GM21360 (cell line): ENCODE data around the gene CAMTA2.

Source experiments
- ATAC-seq: cut with Tn5 transposase; IDR thresholded peaks from one replicate; pipeline ENCODE4 v1.9.1; 2021; ENCODE audit warnings: mild to moderate bottlenecking, moderate library complexity; ENCODE audit not compliant: unreplicated experiment

CAMTA2 gene

DNA sequence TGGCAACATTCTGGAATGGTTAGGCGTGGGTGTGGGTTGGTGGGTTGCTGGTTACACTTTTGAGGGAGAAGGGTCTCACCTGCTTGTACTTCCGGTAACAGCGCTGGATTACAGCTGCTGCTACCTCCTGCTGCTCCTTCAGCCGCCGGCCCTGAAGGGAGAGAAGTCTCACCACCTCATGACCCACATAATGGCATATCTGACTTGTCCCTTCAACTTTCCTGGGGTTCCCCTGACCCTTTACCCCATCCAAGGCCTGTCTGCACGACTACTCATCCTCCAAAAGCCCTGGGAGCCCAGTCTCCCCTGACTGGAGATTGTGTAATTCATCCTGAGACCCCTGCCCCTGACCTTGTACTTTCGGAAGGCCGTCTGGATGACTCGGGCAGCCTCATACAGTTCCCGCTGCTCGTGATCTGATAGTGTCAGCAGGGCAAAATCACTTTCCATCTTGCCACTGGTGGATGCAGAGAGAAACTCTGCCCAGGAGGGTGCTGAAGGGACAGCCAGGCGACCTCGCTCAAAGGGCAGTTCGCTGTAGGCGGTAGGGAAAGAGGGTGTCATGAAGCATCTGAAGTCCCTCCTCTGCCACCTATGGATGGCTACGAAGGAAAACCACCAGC, 17.8 kb downstream of the CAMTA2 start:
- ATAC-seq = no peak

GRCh38 chr17:4969047-4969550, 18.4 kb downstream of the CAMTA2 start:
- ATAC-seq = no peak

DNA sequence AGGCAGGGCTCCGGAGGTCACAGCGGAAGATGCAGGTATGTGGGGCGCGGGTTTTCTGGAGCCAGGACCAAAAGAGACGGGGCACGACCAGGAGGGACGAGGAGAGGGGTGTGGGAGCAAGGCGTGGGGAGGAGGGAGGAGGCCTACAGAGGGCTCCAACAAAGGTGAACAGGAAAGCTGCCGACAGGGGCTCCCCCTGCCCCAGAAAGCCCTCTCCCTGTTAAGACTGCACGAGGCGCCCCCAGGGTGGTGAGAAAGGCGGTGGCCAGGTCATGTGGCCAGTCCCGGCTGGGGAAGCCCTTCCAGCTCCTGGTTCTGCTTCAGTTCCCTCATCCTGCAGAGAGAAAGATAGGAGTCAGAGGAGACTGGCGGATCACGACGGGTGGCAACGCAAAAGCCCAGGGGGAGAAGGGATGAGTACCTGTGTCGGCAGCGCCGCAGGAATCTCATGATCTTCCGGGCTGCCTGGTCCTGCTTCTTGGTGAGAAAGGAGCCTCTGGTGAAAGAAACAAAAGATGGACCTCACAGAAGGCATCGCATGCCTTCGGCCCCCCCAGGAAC, 18.9 kb downstream of the CAMTA2 start:
- ATAC-seq = no peak

GRCh38 chr17:4967539-4968485, 19.7 kb downstream of the CAMTA2 start, which contains the start of gene SPAG7:
TSS of gene SPAG7 (minus strand) at chr17:4967817. CDS start at chr17:4967804, 13 bp downstream.
- ATAC-seq = peak; percentile 53

- ATAC-seq = peak; percentile 69
These were observed 20.5 kb downstream of the CAMTA2 start for GRCh38 chr17:4966844-4967538.

DNA sequence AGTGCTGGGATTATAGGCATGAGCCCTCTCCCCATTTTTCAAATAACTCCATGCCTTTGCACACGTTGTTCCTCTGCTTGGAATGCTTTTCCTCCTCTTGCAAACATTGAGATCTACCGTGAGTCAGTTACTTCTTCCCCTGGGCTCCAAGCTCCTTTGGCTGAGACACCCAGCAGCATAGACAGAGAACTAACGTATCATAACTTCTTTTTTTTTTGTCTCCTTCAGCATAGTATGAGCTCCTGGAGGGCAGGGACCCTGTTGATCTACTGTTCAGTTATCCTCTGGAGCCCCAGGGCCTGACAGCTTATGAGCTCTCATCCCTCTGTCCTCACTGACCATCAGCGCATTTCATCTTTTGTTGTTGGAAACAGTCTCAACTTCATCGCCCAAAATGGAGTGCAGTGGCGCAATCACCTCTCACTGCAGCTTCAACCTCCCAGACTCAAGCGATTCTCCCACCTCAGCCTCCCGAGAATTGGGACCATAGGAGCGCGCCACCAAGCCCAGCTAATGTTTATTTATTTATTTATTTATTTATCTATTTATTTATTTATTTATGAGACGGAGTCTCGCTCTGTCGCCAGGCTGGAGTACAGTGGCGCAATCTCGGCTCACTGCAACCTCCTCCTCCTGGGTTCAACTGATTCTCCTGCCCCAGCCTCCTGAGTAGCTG, 22.0 kb downstream of the CAMTA2 start:
- ATAC-seq = no peak

- no peak for ATAC-seq
These were observed 27.1 kb downstream of the CAMTA2 start for GRCh38 chr17:4960279-4960922.

- ATAC-seq = no peak
These were observed 28.1 kb downstream of the CAMTA2 start for GRCh38 chr17:4959261-4959965.

DNA sequence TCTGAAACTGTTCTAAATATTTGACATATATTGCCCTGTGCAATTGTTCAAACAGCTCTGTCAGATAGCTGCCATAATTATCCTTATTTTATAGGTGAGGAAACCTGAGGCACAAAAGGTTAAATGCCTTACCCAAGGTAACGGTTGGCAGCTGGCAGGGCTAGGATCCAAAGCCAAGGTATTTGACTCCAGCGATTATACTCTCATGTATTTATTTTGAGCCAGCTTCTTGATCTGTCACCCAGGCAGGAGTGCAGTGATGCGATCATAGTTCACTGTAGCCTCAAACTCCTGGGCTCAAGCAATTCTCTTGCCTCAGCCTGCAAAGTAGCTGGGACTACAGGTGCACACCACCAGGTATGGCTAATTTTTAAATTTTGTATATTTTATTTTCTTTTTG, 29.4 kb downstream of the CAMTA2 start:
- no peak for ATAC-seq

GRCh38 chr17:4956493-4957061, 30.9 kb downstream of the CAMTA2 start:
- ATAC-seq = no peak

- no peak for ATAC-seq
These were observed 32.4 kb downstream of the CAMTA2 start for GRCh38 chr17:4955091-4955490.

DNA sequence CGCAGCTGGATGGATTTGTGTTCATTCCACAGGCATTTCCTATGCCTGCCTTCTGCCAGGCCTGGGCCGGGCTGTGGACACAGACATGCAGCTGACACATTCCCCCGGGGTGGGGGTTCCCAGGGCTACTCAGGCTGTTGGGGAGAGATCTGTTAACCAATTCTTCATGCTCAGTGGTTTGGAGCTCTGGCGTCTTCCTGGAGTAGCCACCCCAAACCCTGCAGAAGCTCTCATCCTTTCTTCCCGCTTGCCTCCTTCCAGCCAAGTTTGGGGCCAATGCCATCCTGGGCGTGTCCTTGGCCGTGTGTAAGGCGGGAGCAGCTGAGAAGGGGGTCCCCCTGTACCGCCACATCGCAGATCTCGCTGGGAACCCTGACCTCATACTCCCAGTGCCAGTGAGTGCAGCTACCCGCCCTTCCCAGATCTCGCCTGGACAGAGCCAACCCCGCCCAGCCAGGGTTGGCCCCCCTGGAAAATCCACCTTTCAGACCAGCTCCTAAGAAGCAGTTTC, 34.0 kb downstream of the CAMTA2 start:
- no peak for ATAC-seq

- no peak for ATAC-seq
These were observed 36.0 kb downstream of the CAMTA2 start for GRCh38 chr17:4951486-4951885.

DNA sequence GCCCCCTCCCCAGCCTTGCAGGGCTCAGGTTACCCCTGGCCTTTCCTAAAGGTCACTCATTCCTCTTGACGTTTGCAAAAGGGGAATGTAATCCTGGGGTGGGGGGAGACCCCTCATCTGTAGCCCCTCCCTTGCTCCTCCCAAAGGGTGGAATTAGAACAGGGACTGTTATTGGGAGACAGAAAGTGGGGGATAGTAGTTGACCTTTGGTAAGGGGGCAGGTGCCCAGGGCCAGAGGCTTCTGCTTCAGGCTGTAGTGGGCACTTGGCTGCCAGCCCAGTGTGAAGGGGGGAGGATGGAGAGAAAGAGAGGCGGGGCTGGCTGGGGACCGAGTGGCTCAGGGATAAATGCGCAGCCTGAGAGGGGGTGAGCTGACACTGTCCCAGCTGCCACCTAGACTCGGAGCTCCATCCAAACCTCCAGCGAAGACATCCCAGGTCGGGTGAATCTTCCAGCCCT, 36.7 kb downstream of the CAMTA2 start, which contains the start of gene ENO3:
TSS of gene ENO3 (plus strand) at position 374 of the 459 bp plus-strand sequence. CDS start 711 bp downstream, outside the sequence.
- ATAC-seq = no peak

GRCh38 chr17:4950075-4950745, 37.3 kb downstream of the CAMTA2 start:
- ATAC-seq = peak; percentile 13

GRCh38 chr17:4949321-4950074, 38.0 kb downstream of the CAMTA2 start:
- ATAC-seq = peak; percentile 19

DNA sequence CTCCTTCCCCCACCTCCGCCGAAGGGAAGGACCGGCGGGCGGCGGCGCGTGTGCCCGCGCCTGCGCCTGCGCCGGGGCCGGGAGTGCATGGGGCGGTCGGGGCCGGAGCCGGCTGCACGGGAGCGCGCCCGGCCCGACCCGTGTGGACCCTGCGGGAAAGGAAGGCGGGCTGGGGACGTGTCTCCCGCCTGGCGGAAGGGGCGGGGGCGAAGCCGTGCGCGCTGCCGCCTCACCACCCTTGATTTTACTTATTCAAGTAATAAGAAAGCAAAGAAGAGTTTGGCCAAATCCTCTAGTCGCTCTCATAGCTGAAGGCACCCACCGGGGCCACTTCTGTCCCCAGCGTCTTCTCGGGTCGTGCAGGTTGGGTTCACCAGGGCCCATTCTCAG, 38.5 kb downstream of the CAMTA2 start:
- peak; percentile 31 for ATAC-seq
